HUES64 (cell line): Measurements from ENCODE around the gene KRTAP17-1.

ENCODE experiments used
- H3K27ac ChIP-seq: 2 replicates; pipeline ENCODE4 v1.7.0; 2013; ENCODE audit warnings: low read depth, low read length, inconsistent platforms
- H3K27me3 ChIP-seq: 2 replicates; pipeline ENCODE4 v1.6.1; 2013; ENCODE audit warnings: mild to moderate bottlenecking, low read length; ENCODE audit not compliant: insufficient read depth
- H3K36me3 ChIP-seq: 2 replicates; pipeline ENCODE4 v1.6.1; 2013; ENCODE audit warnings: mild to moderate bottlenecking, low read length; ENCODE audit not compliant: insufficient read depth
- H3K4me1 ChIP-seq: 2 replicates; pipeline ENCODE4 v1.6.1; 2013; ENCODE audit warnings: mild to moderate bottlenecking, low read length, moderate library complexity; ENCODE audit not compliant: insufficient read depth
- H3K4me3 ChIP-seq: 2 replicates; pipeline ENCODE4 v1.5.1; 2013; ENCODE audit warnings: mild to moderate bottlenecking, low read length, moderate library complexity
- H3K9ac ChIP-seq: 2 replicates; pipeline ENCODE4 v1.6.1; 2013; ENCODE audit warnings: mild to moderate bottlenecking, low read depth, low read length
- H3K9me3 ChIP-seq: 2 replicates; pipeline ENCODE4 v1.6.1; 2013; ENCODE audit warnings: low read depth, low read length; ENCODE audit not compliant: insufficient read depth
- WGBS: fragments of 150-250, 120-280 bp; methylation state at CpG from one replicate; pipeline ENCODE4 v1.1.7; 2013; ENCODE audit warnings: missing lambda C conversion rate; 5-methylcytosine and 5-hydroxymethylcytosine counted together

KRTAP17-1 gene

GRCh38 chr17:41343029-41343428 is 27.5 kb upstream of the KRTAP17-1 start:
- Histone ChIP-seq H3K9ac (no peak overlapping the region), H3K27me3 (no peaks in the 10 kb centered on the region), H3K4me1 (no peaks in the 10 kb centered on the region), H3K27ac (no peak overlapping the region), H3K4me3 (no peak overlapping the region), H3K36me3 (no peaks in the 10 kb centered on the region), H3K9me3 (0 out of 2 replicates have a peak, but pooled peaks cover 5% of the 10 kb centered on the region)
- 90% methylated on average over 3 of the region's 3 CpGs for whole genome bisulfite sequencing

DNA sequence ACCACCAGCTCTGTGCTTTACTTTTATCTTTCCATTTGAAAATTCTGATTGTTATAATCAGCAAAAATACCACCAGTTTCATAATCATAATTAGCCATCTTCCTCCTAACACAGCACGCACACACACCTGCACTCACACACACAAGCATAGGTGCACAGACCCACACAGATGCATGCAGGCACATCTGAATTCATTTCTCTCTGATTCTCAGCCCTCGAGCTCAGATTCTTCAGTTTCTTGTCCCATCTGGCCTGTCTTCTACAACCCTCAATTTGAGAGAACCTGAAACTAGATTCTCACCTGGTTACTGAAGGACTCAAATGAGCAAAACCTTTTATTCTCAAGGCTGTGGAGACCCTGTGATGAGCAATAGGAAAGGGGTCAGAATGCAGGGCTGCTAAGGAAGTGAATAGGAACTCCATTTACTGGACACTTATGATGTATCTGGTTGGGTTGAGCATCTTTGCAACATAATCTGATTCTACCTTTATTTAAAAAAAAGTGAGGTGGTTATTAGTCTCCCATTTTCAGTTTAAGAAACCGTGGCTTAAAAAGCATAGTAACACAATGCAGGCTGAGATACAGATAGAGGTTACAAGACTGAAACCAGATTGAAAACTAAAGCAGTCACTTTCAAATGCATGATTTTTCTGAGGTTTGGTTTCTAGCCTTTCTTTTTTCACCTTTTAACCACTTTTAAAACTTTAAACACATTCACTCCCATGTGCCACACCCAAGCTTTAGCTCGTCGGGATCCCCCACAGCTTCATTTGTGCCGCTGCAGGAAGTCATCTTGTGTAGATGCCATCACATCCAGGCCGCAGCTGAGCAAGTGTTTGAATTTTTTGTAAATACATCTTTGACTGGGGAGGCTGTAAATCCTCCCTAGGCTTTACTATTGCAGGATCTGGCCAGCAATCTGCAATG is 25.7 kb upstream of the KRTAP17-1 start:
- no peaks in the 10 kb centered on the region for H3K27me3 ChIP-seq
- no peak overlapping the region for H3K9ac ChIP-seq
- H3K9me3 ChIP-seq, result 0 out of 2 replicates have a peak, but pooled peaks cover 5% of the 10 kb centered on the region
- no peak overlapping the region for H3K4me3 ChIP-seq
- WGBS, result 89% methylated on average over 7 of the region's 7 CpGs
- no peaks in the 10 kb centered on the region for H3K36me3 ChIP-seq
- H3K27ac ChIP-seq, result no peak overlapping the region
- H3K4me1 ChIP-seq, result no peaks in the 10 kb centered on the region

- Histone ChIP-seq H3K4me3 (no peak overlapping the region), H3K9me3 (0 out of 2 replicates have a peak, but pooled peaks cover 5% of the 10 kb centered on the region), H3K27ac (no peak overlapping the region), H3K4me1 (no peaks in the 10 kb centered on the region), H3K27me3 (no peaks in the 10 kb centered on the region), H3K9ac (no peak overlapping the region), H3K36me3 (no peaks in the 10 kb centered on the region)
- WGBS, result 90% methylated on average over 2 of the region's 3 CpGs
Observed at GRCh38 chr17:41340494-41340893, 25.0 kb upstream of the KRTAP17-1 start.

DNA sequence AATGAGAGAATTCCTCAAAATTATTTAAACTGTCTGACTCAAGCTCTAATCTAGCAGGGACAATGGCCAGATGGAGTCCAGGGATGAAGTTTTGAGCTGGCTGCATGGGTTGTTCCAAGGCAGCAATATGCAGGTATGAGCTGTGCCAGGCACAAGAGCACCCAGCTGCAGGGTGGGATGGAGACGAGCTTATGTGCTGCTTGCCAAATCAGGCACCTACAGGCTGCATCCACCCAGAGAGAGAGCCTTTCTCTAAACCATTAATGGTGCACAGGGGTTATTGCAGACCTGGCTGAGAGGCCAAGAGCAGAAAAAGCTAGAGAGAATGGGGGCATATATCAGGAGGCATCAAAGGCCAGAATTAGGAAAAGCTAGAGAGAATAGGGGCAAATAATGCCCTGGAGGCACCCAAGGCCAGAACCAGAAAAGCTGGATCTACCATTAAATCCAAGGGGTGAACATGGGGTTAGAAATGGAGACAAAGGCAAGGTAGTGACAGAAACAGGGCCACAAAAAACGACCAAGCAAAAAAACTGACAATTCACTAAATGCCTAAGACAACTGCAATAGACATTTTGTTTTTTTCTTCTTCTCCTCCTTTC is 24.2 kb upstream of the KRTAP17-1 start:
- WGBS, result 85% methylated on average over 2 of the region's 2 CpGs
- H3K27me3 ChIP-seq, result no peaks in the 10 kb centered on the region
- no peaks in the 10 kb centered on the region for H3K4me1 ChIP-seq
- no peak overlapping the region for H3K4me3 ChIP-seq
- no peak overlapping the region for H3K9ac ChIP-seq
- no peaks in the 10 kb centered on the region for H3K36me3 ChIP-seq
- 0 out of 2 replicates have a peak, but pooled peaks cover 5% of the 10 kb centered on the region for H3K9me3 ChIP-seq
- no peak overlapping the region for H3K27ac ChIP-seq

GRCh38 chr17:41338961-41339485 is 23.5 kb upstream of the KRTAP17-1 start:
- H3K4me1 ChIP-seq, result no peaks in the 10 kb centered on the region
- H3K27ac ChIP-seq, result no peak overlapping the region
- no peaks in the 10 kb centered on the region for H3K36me3 ChIP-seq
- no peaks in the 10 kb centered on the region for H3K27me3 ChIP-seq
- H3K4me3 ChIP-seq, result no peak overlapping the region
- 0 out of 2 replicates have a peak, but pooled peaks cover 5% of the 10 kb centered on the region for H3K9me3 ChIP-seq
- 93% methylated on average over 5 of the region's 5 CpGs for WGBS
- H3K9ac ChIP-seq, result no peak overlapping the region

- Histone ChIP-seq H3K4me3 (no peak overlapping the region), H3K27ac (no peak overlapping the region), H3K9me3 (no peaks in the 10 kb centered on the region), H3K4me1 (no peaks in the 10 kb centered on the region), H3K36me3 (no peaks in the 10 kb centered on the region), H3K9ac (no peak overlapping the region), H3K27me3 (no peaks in the 10 kb centered on the region)
- WGBS, result 93% methylated on average over 1 of the region's 1 CpG
Observed at GRCh38 chr17:41335747-41336146, 20.2 kb upstream of the KRTAP17-1 start.

DNA sequence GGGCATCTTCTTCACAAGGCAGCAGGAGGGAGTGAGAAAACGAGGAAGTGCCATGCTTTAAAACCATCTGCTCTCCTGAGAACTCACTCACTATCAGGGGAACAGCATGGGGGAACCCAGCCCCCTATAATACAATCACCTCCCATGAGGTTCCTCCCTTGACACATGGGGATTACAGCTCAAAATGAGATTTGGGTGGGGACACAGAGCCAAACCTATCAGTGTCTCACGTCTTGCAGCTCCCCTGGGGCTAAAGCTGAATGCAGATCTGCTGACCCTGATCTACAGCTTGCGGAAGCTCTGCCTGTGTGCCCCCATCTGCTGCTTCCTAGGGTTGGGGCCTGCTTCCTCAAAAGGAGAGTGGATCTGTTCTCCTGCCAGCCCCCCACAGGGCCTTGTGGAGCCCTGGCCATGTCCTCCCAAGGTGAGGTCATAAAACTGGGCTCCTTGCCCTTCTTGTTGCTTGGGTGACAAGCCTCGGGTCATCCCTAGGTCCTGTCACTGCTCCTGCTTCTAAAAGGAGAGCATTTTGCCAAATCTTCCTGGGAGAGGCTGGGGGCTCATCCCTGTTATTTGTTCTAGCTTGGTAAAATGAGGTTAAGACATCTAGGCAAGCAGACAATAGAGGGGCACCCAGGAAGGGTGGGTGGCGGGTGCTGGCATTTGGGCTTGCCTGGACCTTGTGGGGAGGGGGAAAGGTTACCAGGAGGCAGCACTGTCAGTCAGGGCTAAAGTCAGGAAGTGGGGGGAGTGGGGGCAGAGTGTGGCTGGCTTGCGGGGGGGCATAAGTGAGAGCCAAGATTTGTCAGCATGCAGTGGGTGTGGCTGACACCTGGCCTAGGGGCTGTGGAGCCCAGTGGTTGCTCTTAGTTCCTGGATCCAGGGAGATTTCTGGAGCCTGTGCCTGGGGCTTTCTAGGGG is 19.1 kb upstream of the KRTAP17-1 start:
- 76% methylated on average over 6 of the region's 6 CpGs for WGBS
- no peaks in the 10 kb centered on the region for H3K9me3 ChIP-seq
- no peaks in the 10 kb centered on the region for H3K36me3 ChIP-seq
- H3K4me1 ChIP-seq, result no peaks in the 10 kb centered on the region
- H3K27ac ChIP-seq, result no peak overlapping the region
- no peaks in the 10 kb centered on the region for H3K27me3 ChIP-seq
- H3K4me3 ChIP-seq, result no peak overlapping the region
- no peak overlapping the region for H3K9ac ChIP-seq

DNA sequence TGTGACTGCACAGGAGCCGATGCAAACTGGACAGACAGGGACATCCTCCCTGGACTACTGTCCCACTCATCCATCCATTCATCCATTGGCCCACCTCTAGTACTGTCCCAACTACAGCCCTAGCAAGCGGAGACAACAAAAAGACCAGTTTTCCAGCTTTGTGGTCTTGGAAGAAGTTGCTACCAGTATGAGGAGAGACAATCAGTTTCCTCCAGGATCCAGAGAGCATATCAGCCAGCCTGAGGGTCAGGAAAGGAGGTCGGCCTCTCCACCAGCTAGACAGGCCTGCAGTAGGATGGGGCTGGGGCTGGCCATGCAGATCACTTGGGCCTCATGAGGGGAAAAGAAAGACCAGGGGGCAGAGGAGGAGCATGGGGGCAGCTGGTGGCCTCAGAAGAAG is 18.3 kb upstream of the KRTAP17-1 start:
- no peak overlapping the region for H3K9ac ChIP-seq
- no peak overlapping the region for H3K27ac ChIP-seq
- H3K9me3 ChIP-seq, result no peaks in the 10 kb centered on the region
- no peaks in the 10 kb centered on the region for H3K36me3 ChIP-seq
- H3K27me3 ChIP-seq, result no peaks in the 10 kb centered on the region
- 91% methylated on average over 3 of the region's 3 CpGs for WGBS
- H3K4me1 ChIP-seq, result no peaks in the 10 kb centered on the region
- no peak overlapping the region for H3K4me3 ChIP-seq

- Histone ChIP-seq H3K9ac (no peak overlapping the region), H3K4me1 (no peaks in the 10 kb centered on the region), H3K9me3 (no peaks in the 10 kb centered on the region), H3K4me3 (no peak overlapping the region), H3K36me3 (no peaks in the 10 kb centered on the region), H3K27me3 (no peaks in the 10 kb centered on the region), H3K27ac (no peak overlapping the region)
- WGBS, result 93% methylated on average over 5 of the region's 5 CpGs
Observed at GRCh38 chr17:41333098-41333497, 17.6 kb upstream of the KRTAP17-1 start.

DNA sequence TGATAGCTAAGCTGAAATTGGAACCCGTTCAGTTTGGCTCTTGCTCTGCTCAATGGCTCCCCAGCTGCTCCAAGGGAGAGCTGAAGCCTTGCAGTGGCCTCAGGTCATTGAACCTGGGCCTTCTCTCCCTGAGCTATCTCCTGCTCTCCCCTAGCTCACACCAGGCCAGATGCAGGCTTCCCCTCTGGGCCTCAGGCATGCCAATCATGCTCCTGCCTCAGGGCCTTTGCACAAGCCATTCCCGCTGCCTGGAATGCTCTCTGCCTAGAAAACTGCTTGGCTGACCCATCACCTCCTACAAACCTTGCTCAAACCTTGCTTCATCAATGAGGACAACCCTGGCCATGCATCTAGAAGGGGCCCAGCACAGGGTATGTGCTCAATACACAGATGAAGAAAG is 16.7 kb upstream of the KRTAP17-1 start:
- Histone ChIP-seq H3K9ac (no peak overlapping the region), H3K9me3 (no peaks in the 10 kb centered on the region), H3K27ac (no peak overlapping the region), H3K4me1 (no peaks in the 10 kb centered on the region), H3K4me3 (no peak overlapping the region), H3K27me3 (no peaks in the 10 kb centered on the region), H3K36me3 (no peaks in the 10 kb centered on the region)
- WGBS, result 94% methylated on average over 2 of the region's 2 CpGs
